ENCODE results near the gene FBXO17. TPM values are rescaled to one million over a fixed set of nuclear protein-coding genes. Genes with fewer than 3 reads are reported as not detected.

FBXO17 gene
- total RNA-seq, 1 experiment from 2014 or later = 16.8 TPM

DNA sequence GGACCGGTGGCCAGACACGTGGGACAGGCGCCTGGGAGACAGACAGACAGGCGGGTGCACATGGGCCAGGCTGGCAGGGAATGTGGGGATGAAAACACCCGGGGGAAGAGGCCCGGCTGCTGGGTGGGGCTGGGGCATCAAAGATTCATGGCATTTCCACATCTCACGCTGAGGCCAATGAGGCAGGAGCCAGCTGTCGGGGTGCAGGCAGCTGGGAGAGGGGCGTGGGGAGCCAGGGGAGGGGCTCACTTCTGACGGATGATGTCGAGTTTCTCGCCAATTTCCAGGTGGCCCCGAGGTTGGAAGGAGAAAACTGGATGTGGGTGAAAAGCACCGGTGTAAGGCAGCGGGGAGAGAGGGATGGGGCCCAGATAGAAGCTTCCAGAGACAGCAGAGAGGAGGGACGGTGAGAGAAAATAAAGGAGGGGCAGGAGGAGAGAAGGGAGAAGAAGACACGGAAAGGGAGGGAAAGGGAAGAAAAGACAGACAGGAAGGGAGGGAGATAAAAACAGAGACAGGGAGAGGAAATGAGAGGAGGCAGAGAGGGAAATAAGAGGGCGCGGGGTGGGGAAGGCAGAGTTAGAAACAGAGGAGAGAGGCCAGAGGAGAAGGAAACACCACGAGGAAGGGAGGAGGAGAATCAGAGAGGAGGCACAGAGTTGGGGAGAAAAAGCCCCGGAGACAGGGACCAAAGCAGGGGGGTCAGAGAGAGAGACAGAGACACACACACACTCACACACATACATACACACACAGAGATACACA lies 55.5 kb downstream of the FBXO17 start:
- CTCF ChIA-PET = interaction anchor here (3.6 kb wide), 1 partner anchor 10 kb away, joined by 24 read pairs; the partner anchor contains the start of genes MRPS12 and SARS2
- no peak for ATAC-seq
- Mint-ChIP-seq H3K27me3 (ENCODE audit: low read depth) (no peaks in the 10 kb centered on the region), H3K36me3 (peaks cover 28% of the 10 kb centered on the region), H3K27ac (no peak overlapping the region), H3K4me3 (no peak overlapping the region), H3K4me1 (no peaks in the 10 kb centered on the region), H3K9me3 (0 out of 2 replicates have a peak, but pooled peaks cover 4% of the 10 kb centered on the region)
- no peak for DNase-seq (ENCODE audit: low spot score)
- POLR2A ChIA-PET = no interaction called here
- TF ChIP-seq, protein P1, sequence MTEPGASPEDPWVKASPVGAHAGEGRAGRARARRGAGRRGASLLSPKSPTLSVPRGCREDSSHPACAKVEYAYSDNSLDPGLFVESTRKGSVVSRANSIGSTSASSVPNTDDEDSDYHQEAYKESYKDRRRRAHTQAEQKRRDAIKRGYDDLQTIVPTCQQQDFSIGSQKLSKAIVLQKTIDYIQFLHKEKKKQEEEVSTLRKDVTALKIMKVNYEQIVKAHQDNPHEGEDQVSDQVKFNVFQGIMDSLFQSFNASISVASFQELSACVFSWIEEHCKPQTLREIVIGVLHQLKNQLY (CRISPR knock-in tag; IDR thresholded peaks at IDR 0.05) = no peak
- TF ChIP-seq, protein P2, sequence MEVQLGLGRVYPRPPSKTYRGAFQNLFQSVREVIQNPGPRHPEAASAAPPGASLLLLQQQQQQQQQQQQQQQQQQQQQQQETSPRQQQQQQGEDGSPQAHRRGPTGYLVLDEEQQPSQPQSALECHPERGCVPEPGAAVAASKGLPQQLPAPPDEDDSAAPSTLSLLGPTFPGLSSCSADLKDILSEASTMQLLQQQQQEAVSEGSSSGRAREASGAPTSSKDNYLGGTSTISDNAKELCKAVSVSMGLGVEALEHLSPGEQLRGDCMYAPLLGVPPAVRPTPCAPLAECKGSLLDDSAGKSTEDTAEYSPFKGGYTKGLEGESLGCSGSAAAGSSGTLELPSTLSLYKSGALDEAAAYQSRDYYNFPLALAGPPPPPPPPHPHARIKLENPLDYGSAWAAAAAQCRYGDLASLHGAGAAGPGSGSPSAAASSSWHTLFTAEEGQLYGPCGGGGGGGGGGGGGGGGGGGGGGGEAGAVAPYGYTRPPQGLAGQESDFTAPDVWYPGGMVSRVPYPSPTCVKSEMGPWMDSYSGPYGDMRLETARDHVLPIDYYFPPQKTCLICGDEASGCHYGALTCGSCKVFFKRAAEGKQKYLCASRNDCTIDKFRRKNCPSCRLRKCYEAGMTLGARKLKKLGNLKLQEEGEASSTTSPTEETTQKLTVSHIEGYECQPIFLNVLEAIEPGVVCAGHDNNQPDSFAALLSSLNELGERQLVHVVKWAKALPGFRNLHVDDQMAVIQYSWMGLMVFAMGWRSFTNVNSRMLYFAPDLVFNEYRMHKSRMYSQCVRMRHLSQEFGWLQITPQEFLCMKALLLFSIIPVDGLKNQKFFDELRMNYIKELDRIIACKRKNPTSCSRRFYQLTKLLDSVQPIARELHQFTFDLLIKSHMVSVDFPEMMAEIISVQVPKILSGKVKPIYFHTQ (CRISPR knock-in tag; IDR thresholded peaks at IDR 0.05) = no peak
- TF ChIP-seq, protein P3, sequence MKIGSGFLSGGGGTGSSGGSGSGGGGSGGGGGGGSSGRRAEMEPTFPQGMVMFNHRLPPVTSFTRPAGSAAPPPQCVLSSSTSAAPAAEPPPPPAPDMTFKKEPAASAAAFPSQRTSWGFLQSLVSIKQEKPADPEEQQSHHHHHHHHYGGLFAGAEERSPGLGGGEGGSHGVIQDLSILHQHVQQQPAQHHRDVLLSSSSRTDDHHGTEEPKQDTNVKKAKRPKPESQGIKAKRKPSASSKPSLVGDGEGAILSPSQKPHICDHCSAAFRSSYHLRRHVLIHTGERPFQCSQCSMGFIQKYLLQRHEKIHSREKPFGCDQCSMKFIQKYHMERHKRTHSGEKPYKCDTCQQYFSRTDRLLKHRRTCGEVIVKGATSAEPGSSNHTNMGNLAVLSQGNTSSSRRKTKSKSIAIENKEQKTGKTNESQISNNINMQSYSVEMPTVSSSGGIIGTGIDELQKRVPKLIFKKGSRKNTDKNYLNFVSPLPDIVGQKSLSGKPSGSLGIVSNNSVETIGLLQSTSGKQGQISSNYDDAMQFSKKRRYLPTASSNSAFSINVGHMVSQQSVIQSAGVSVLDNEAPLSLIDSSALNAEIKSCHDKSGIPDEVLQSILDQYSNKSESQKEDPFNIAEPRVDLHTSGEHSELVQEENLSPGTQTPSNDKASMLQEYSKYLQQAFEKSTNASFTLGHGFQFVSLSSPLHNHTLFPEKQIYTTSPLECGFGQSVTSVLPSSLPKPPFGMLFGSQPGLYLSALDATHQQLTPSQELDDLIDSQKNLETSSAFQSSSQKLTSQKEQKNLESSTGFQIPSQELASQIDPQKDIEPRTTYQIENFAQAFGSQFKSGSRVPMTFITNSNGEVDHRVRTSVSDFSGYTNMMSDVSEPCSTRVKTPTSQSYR (CRISPR knock-in tag; IDR thresholded peaks at IDR 0.05) = no peak
- TF ChIP-seq, protein P4, sequence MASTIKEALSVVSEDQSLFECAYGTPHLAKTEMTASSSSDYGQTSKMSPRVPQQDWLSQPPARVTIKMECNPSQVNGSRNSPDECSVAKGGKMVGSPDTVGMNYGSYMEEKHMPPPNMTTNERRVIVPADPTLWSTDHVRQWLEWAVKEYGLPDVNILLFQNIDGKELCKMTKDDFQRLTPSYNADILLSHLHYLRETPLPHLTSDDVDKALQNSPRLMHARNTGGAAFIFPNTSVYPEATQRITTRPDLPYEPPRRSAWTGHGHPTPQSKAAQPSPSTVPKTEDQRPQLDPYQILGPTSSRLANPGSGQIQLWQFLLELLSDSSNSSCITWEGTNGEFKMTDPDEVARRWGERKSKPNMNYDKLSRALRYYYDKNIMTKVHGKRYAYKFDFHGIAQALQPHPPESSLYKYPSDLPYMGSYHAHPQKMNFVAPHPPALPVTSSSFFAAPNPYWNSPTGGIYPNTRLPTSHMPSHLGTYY (CRISPR knock-in tag; IDR thresholded peaks at IDR 0.05) = no peak
- TF ChIP-seq, protein P5, sequence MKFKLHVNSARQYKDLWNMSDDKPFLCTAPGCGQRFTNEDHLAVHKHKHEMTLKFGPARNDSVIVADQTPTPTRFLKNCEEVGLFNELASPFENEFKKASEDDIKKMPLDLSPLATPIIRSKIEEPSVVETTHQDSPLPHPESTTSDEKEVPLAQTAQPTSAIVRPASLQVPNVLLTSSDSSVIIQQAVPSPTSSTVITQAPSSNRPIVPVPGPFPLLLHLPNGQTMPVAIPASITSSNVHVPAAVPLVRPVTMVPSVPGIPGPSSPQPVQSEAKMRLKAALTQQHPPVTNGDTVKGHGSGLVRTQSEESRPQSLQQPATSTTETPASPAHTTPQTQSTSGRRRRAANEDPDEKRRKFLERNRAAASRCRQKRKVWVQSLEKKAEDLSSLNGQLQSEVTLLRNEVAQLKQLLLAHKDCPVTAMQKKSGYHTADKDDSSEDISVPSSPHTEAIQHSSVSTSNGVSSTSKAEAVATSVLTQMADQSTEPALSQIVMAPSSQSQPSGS (CRISPR knock-in tag; IDR thresholded peaks at IDR 0.05; ENCODE audit: borderline replicate concordance, low read depth) = no peak
- no peak for TF ChIP-seq ZNF121 (CRISPR knock-in tag; IDR thresholded peaks at IDR 0.05)

DNA sequence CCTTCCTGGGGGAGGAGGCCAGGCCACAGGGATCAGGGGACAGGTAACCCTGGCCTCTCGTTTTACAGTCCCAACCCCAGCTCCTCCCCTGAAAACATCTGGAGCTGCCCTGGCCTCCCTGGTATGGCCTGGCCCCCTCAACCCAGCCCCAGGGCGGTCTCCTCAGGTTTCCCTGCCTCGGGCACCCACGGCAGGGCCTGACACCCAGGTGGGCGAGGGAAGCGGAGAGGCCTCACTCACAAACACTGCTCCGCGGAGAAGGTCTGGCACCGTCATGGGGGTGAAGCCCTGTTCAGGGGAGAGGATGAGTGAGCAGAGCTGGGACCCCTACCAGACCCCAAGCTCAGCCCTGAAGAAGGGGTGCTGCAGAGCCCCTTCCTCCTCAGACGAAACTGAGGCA lies 57.0 kb downstream of the FBXO17 start:
- TF ChIP-seq, protein P6, sequence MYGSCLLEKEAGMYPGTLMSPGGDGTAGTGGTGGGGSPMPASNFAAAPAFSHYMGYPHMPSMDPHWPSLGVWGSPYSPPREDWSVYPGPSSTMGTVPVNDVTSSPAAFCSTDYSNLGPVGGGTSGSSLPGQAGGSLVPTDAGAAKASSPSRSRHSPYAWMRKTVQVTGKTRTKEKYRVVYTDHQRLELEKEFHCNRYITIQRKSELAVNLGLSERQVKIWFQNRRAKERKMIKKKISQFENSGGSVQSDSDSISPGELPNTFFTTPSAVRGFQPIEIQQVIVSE (CRISPR knock-in tag; IDR thresholded peaks at IDR 0.05; ENCODE audit: borderline replicate concordance) = no peak
- TF ChIP-seq JAZF1 (CRISPR knock-in tag; IDR thresholded peaks at IDR 0.05) = no peak
- H3K9me3 Mint-ChIP-seq = 0 out of 2 replicates have a peak, but pooled peaks cover 4% of the 10 kb centered on the region
- ATAC-seq = no peak
- POLR2A ChIA-PET = no interaction called here
- DNase-seq (ENCODE audit: low spot score) = no peak
- H3K27ac Mint-ChIP-seq = no peak overlapping the region
- no peaks in the 10 kb centered on the region for H3K27me3 Mint-ChIP-seq (ENCODE audit: low read depth)
- no peak overlapping the region for H3K4me3 Mint-ChIP-seq
- H3K36me3 Mint-ChIP-seq = peaks cover 13% of the 10 kb centered on the region
- CTCF ChIA-PET = interaction anchor here (3.6 kb wide), 1 partner anchor 12 kb away, joined by 24 read pairs; the partner anchor contains the start of genes MRPS12 and SARS2
- no peaks in the 10 kb centered on the region for H3K4me1 Mint-ChIP-seq

Measured in WTC11 (cell line).